Calu3 (cell line): Measurements from ENCODE around the gene TRIM37. TPM values are rescaled to one million over a fixed set of nuclear protein-coding genes. Genes with fewer than 3 reads are reported as not detected.
"Not testable (repeated sequence)": the region's sequence is repeated elsewhere in the genome, so short reads cannot be mapped to it uniquely, and the experiment has no call there.

Experiments
- BruUV-seq: library from RNA; stranded (reverse); fragments of 400-500 nt; replicated peaks from 2 replicates; lab custom pipeline; 2021; lab: Mats Ljungman, UMichigan
- CTCF ChIA-PET: fragments of 300-600 bp; sonication (Branson Sonifier 250); formaldehyde crosslinking; loops from one replicate; lab custom pipeline; 2022; ENCODE audit warnings: antibody characterized with exemption; lab: Charles Lee
- DNase-seq: peaks from one replicate; pipeline ENCODE4 v3.0.0; 2022
- H3K27ac Mint-ChIP-seq: one replicate; pipeline ENCODE4 v1.8.0; 2022; ENCODE audit warnings: mixed read lengths; ENCODE audit not compliant: unreplicated experiment
- H3K27me3 Mint-ChIP-seq: one replicate; pipeline ENCODE4 v1.8.0; 2022; ENCODE audit warnings: mixed read lengths; ENCODE audit not compliant: unreplicated experiment
- H3K36me3 Mint-ChIP-seq: one replicate; pipeline ENCODE4 v1.8.0; 2022; ENCODE audit warnings: mild to moderate bottlenecking, moderate library complexity, mixed read lengths; ENCODE audit not compliant: insufficient read depth, unreplicated experiment
- H3K4me1 Mint-ChIP-seq: one replicate; pipeline ENCODE4 v1.8.0; 2022; ENCODE audit warnings: mild to moderate bottlenecking, low read depth, mixed read lengths; ENCODE audit not compliant: unreplicated experiment
- H3K4me3 Mint-ChIP-seq: one replicate; pipeline ENCODE4 v1.8.0; 2022; ENCODE audit warnings: mild to moderate bottlenecking, low read depth, moderate library complexity, mixed read lengths; ENCODE audit not compliant: unreplicated experiment
- H3K9me3 Mint-ChIP-seq: one replicate; pipeline ENCODE4 v1.8.0; 2022; ENCODE audit warnings: low read depth, mixed read lengths; ENCODE audit not compliant: unreplicated experiment
- CTCF ChIP-seq: fragments of 200-600 bp; IDR thresholded peaks from one replicate; pipeline ENCODE4 v1.8.0; 2022; ENCODE audit warnings: antibody characterized with exemption; ENCODE audit not compliant: unreplicated experiment
- intact Hi-C: fragments of 100-400 bp; cut with micrococcal nuclease; formaldehyde crosslinking; loops from one replicate; pipeline ENCODE4 v1.10.0; 2022; ENCODE audit not compliant: unreplicated experiment
- total RNA-seq: library from RNA; stranded (reverse); gene quantifications from 2 replicates; pipeline ENCODE4 v1.2.3, GENCODE V29; 2022

The TRIM37 gene
- total RNA-seq, 1 experiment from 2014 or later: 16.2 TPM

- no peak for TF ChIP-seq CTCF
- CTCF ChIA-PET: no interaction called here
- BruUV-seq: no TSS peak
- Mint-ChIP-seq H3K27ac (no peak overlapping the region), H3K4me3 (no peak overlapping the region), H3K9me3 (no peaks in the 10 kb centered on the region), H3K36me3 (no peaks in the 10 kb centered on the region), H3K4me1 (no peaks in the 10 kb centered on the region), H3K27me3 (no peaks in the 10 kb centered on the region)
- DNase-seq: no peak
- intact Hi-C loops: no loop called here
Measured at GRCh38 chr17:58968426-58969061, 138.1 kb downstream of the TRIM37 start.

GRCh38 chr17:58966208-58966607 is 140.5 kb downstream of the TRIM37 start:
- no peaks in the 10 kb centered on the region for H3K36me3 Mint-ChIP-seq
- no peak for TF ChIP-seq CTCF
- CTCF ChIA-PET: interaction anchor here (0.7 kb wide), 1 partner anchor 434 kb away, joined by 8 read pairs; no protein-coding TSS in a partner anchor

GRCh38 chr17:58965221-58965620 is 141.5 kb downstream of the TRIM37 start:
- intact Hi-C loops: no loop called here
- Mint-ChIP-seq H3K4me3 (no peak overlapping the region), H3K27me3 (no peaks in the 10 kb centered on the region), H3K4me1 (no peaks in the 10 kb centered on the region), H3K9me3 (no peaks in the 10 kb centered on the region), H3K36me3 (peaks cover 2% of the 10 kb centered on the region), H3K27ac (no peak overlapping the region)
- CTCF ChIA-PET: interaction anchor here (0.6 kb wide), 1 partner anchor 235 kb away, joined by 4 read pairs; no protein-coding TSS in a partner anchor
- BruUV-seq: no TSS peak
- TF ChIP-seq CTCF: no peak
- DNase-seq: no peak

More at GRCh38 chr17:58966208-58966607, 140.5 kb downstream of the TRIM37 start:
- H3K27me3 Mint-ChIP-seq: no peaks in the 10 kb centered on the region
- intact Hi-C loops: no loop called here
- no peak overlapping the region for H3K27ac Mint-ChIP-seq
- no peaks in the 10 kb centered on the region for H3K4me1 Mint-ChIP-seq
- BruUV-seq: no TSS peak
- H3K4me3 Mint-ChIP-seq: no peak overlapping the region
- DNase-seq: no peak
- H3K9me3 Mint-ChIP-seq: no peaks in the 10 kb centered on the region

GRCh38 chr17:58960068-58960467 is 146.6 kb downstream of the TRIM37 start:
- no peaks in the 10 kb centered on the region for H3K27me3 Mint-ChIP-seq
- no TSS peak for BruUV-seq
- no peaks in the 10 kb centered on the region for H3K9me3 Mint-ChIP-seq
- peaks cover 5% of the 10 kb centered on the region for H3K36me3 Mint-ChIP-seq
- peak overlapping the region; percentile 70 for H3K27ac Mint-ChIP-seq
- DNase-seq: peak; percentile 37
- TF ChIP-seq CTCF: no peak
- CTCF ChIA-PET: no interaction called here
- intact Hi-C loops: no loop called here
- no peak overlapping the region for H3K4me3 Mint-ChIP-seq
- no peaks in the 10 kb centered on the region for H3K4me1 Mint-ChIP-seq

- H3K27me3 Mint-ChIP-seq, BruUV-seq, H3K9me3 Mint-ChIP-seq, intact Hi-C loops, DNase-seq, H3K27ac Mint-ChIP-seq, H3K36me3 Mint-ChIP-seq, H3K4me3 Mint-ChIP-seq, H3K4me1 Mint-ChIP-seq: not testable (repeated sequence)
- CTCF ChIA-PET: interaction anchor here (0.7 kb wide), 1 partner anchor 235 kb away, joined by 3 read pairs; no protein-coding TSS in a partner anchor
Measured at GRCh38 chr17:58957725-58958073, 149.0 kb downstream of the TRIM37 start.
